Stimulated activated CD4-positive, alpha-beta T cell treated with anti-CD3 and anti-CD28 coated beads, Interleukin-2, amount 100 ng/mL, for 48 hours (primary cell): Measurements from ENCODE around the gene CEACAM7.
"Not testable (repeated sequence)": the region's sequence is repeated elsewhere in the genome, so short reads cannot be mapped to it uniquely, and the experiment has no call there.

Source experiments
- DNase-seq, 2 donors: peaks; one replicate each; pipeline ENCODE4 v3.0.0-alpha.2; 2020

The CEACAM7 gene

DNA sequence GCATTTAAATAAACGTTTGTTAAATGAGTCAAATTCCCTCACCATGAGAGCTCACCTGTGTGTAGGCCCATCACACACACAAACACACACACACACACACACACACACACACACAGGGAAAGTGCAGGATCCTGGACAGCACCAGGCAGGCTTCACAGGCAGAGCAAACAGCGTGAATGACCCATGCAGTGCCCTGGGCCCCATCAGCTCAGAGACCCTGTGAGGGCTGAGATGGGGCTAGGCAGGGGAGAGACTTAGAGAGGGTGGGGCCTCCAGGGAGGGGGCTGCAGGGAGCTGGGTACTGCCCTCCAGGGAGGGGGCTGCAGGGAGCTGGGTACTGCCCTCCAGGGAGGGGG, 11.9 kb upstream of the CEACAM7 start:
- no peak for DNase-seq

GRCh38 chr19:41699231-41699967, 11.3 kb upstream of the CEACAM7 start:
- DNase-seq, result no peak

DNA sequence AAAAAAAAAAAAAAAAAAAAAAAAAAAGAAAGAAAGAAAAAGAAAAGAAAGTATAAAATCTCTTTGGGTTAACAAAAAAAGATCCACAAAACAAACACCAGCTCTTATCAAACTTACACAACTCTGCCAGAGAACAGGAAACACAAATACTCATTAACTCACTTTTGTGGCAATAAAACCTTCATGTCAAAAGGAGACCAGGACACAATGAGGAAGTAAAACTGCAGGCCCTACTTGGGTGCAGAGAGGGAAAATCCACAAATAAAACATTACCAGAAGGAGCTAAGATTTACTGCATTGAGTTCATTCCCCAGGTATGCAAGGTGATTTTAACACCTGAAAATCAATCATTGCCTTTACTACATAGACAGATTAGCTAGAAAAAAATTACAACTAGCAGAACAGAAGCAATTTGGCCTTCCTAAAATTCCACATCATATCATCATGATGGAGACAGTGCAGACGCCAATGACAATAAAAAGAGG, 10.7 kb upstream of the CEACAM7 start:
- no peak for DNase-seq

- DNase-seq, result no peak
These were observed 9.3 kb upstream of the CEACAM7 start for GRCh38 chr19:41697198-41697855.

GRCh38 chr19:41696402-41697197, 8.5 kb upstream of the CEACAM7 start:
- no peak for DNase-seq

- DNase-seq, result no peak
These were observed 7.7 kb upstream of the CEACAM7 start for GRCh38 chr19:41695745-41696144.

- DNase-seq, result no peak
These were observed 7.0 kb upstream of the CEACAM7 start for GRCh38 chr19:41694831-41695635.

GRCh38 chr19:41694196-41694595, 6.1 kb upstream of the CEACAM7 start:
- DNase-seq, result no peak

DNA sequence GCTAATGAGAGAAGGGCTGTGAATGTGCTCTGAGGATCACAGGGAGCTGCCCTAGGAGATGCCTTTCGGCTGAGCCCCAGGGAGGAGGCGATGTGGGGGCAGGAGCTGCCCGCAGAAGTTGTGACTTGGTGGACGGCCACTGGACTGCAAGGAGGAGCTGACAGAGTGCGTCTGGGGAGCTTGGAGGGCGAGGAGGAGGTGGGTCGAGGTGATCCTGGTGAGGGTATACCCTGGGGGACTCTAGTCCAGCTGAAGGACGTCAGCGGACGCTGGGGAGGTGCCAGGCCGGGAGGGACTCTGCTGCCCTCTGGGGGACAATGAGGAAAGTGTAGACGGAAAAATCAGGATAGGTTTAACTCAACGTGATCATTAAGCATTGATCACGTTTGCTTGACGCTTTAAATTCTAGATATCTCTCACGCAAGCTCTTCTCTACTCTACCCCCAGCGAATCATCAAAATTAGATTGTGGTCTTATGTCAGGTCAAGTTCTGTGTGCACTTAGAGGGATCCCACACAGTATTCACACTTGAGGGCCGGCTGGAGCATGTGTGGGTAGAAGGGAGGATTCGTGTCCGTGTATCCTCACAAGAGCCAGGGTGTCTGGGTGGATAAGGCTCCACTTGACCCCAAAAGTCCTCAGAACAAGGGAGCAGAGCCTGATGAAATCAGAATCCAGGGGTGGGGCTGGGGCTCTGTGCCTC, 3.3 kb upstream of the CEACAM7 start:
- DNase-seq, result peak; percentile 23 to 43

DNA sequence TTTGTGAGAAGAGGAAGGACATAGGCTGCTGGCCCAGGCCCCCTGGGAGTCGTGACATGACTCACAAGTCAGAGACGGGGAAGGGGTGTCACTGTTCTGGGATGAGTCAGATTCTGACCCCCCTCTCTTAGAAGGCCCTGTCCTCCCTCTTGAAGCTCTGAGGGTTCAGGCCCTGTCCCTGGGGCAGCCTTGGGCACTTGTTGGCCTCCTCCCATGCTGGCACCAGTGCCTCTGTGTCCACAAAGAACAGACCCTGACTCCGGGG, 2.7 kb upstream of the CEACAM7 start:
- DNase-seq, result no peak

GRCh38 chr19:41689993-41690800, 2.1 kb upstream of the CEACAM7 start:
- no peak for DNase-seq

- DNase-seq, result no peak
These were observed 617 bp upstream of the CEACAM7 start for GRCh38 chr19:41688687-41689086.

DNA sequence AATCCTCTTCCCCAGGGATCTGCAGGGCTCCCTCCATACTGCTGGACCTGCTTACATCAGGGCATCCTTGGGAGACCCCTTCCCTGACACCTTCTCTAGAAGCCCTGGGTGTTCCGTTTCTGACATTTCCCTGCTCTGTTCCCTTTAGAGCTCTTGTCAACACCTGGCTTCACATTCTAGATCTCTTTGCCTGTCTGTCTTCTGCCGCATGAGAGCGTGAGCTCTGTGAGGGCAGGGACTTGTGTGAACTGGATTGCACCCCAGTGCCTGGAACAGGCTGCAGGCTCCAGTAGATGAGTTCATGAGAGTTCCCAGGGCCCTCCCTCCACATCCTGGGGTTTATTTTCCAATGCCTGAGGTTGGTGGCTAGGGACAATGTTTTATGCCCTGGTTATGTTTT, 651 bp downstream of the CEACAM7 start:
- no peak for DNase-seq

GRCh38 chr19:41682437-41682836, 5.6 kb downstream of the CEACAM7 start:
- DNase-seq, result no peak

DNA sequence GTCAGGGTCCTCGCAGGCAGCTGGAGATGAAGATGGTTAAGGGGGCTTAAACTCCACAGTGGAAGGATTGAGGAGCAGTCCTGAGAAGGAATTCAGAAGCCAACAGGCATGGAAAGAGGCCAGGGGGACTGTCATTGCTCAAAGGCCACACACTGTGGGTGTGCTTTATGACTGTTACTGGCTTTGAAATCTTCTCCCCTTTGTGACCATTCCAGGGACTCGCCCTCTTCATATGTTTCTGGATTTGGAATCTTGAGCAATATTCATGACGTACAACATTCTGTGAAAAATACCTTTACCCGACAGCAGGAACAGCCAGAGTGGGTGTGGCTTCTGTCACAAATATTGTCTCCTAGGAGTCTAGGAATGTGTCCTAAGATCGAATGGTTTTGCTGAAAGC, 16.6 kb downstream of the CEACAM7 start:
- no peak for DNase-seq

GRCh38 chr19:41670755-41671154, 17.3 kb downstream of the CEACAM7 start:
- DNase-seq, result no peak

DNA sequence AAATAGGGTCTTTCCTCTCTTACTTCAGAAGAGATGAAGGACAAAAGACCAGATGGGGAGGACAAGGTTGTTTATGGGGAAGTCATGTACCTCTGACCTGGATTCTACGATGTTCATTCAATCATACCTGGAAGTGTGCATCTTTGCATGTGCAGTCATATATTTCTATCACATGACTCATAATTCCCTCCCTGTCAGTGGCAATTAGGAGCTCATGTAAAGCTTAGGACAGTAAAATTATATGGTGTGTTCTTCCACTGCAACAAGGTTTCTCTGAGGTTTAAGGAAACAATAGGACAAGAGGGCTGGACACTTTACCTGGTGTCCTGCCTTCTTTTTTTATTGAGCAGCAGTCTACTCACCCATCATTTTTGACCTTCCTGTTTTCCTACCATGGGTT, 19.8 kb downstream of the CEACAM7 start:
- no peak for DNase-seq

- no peak for DNase-seq
These were observed 22.0 kb downstream of the CEACAM7 start for GRCh38 chr19:41666075-41666474.

DNA sequence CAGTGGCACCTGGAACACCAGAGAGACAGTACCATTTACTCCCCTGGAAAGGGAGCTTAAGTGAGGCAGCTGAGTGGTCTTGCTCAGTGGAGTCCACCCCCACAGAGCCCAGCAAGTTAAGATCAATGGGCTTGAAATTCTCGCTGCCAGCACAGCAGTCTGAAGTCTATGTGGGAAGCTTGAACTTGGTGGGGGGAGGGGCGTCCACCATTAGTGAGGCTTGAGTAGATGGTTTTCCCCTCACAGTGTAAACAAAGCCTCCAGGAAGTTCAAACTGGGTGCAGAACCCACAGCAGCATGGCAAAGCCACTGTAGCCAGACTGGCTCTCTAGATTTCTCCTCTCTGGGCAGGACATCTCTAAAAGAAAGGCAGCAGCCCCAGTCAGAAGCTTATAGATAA, 30.9 kb downstream of the CEACAM7 start:
- no peak for DNase-seq

GRCh38 chr19:41656756-41657155, 31.3 kb downstream of the CEACAM7 start:
- DNase-seq, result not testable (repeated sequence)

DNA sequence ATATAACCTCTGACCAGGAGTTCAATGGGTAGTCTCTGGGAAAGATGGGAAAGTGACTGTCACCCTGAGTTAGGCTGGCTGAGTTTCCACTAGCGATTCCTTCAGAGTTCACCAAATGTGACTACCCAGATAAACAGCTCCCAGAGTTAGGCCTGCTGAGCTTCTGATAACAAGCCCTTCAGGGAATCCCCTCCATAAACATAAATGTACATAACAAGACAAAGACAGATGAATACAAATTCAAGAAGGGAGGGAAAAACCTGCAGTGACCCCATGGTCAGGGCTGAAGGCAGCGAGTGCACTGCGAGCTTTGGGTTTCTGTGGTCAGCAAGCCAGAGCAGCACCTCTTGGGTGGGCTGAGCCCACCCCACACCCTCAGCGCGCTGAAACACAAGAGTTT, 35.8 kb downstream of the CEACAM7 start:
- no peak for DNase-seq

DNA sequence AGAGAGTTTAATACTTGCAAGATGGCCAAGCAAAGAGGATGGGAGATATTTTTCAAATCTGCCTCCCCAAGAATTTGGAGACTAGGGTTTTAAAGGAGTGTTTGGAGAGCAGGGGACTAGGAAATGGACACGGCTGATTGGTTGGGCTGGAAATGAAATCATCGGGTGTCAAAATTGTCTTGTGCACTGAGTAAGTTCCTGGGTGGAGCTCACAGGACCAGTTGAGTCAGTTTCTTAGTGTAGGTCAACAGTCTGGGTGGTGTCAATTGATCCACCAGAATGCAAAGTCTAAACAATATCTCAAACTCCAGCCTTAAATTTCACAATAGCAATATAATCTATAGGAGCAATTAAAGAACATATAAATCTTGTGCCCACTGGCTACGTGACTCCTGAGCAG, 38.2 kb downstream of the CEACAM7 start:
- no peak for DNase-seq
